ENCODE results near the gene PIP5K1B.

GRCh38 chr9:68785965-68786364, 80.9 kb downstream of the PIP5K1B start:
- TF ChIP-seq, protein P1, sequence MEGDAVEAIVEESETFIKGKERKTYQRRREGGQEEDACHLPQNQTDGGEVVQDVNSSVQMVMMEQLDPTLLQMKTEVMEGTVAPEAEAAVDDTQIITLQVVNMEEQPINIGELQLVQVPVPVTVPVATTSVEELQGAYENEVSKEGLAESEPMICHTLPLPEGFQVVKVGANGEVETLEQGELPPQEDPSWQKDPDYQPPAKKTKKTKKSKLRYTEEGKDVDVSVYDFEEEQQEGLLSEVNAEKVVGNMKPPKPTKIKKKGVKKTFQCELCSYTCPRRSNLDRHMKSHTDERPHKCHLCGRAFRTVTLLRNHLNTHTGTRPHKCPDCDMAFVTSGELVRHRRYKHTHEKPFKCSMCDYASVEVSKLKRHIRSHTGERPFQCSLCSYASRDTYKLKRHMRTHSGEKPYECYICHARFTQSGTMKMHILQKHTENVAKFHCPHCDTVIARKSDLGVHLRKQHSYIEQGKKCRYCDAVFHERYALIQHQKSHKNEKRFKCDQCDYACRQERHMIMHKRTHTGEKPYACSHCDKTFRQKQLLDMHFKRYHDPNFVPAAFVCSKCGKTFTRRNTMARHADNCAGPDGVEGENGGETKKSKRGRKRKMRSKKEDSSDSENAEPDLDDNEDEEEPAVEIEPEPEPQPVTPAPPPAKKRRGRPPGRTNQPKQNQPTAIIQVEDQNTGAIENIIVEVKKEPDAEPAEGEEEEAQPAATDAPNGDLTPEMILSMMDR (IDR thresholded peaks at IDR 0.05; ENCODE audit: borderline replicate concordance, extremely low read depth, low read length, poor library complexity, severe bottlenecking) = no peak
- TF ChIP-seq EZH2 (IDR thresholded peaks at IDR 0.05; ENCODE audit: borderline replicate concordance, low read depth, low read length, severe bottlenecking) = no peak
